ENCODE results near the gene ANO1.
"Not testable (repeated sequence)": the region's sequence is repeated elsewhere in the genome, so short reads cannot be mapped to it uniquely, and the experiment has no call there.

Gene ANO1

GRCh38 chr11:70212227-70212811 lies 134.2 kb downstream of the ANO1 start:
- Histone ChIP-seq H3K4me1 (ENCODE audit: control insufficient read depth, low read length) (no peaks in the 10 kb centered on the region), H4K20me1 (ENCODE audit: control insufficient read depth, insufficient read depth, low read depth, low read length) (peaks cover 1% of the 10 kb centered on the region; the same call in 1 of the 2 replicates), H3K79me2 (ENCODE audit: control insufficient read depth, low read length) (peaks cover 11% of the 10 kb centered on the region), H3K9me2 (replicated peaks; ENCODE audit: control insufficient read depth, low read length) (no peaks in the 10 kb centered on the region), H3F3A (ENCODE audit: control insufficient read depth, insufficient read depth) (no peaks in the 10 kb centered on the region), H3K27me3 (ENCODE audit: control insufficient read depth, low read length) (no peaks in the 10 kb centered on the region), H3K36me3 (ENCODE audit: control insufficient read depth, low read length) (peaks cover 21% of the 10 kb centered on the region), H3K9me3 (ENCODE audit: control insufficient read depth, insufficient read depth, low read length) (no peaks in the 10 kb centered on the region), H3K4me3 (ENCODE audit: low read length) (no peak overlapping the region), H3K4me2 (ENCODE audit: low read length) (no peak overlapping the region), H3K27ac (ENCODE audit: low read depth, low read length) (no peak overlapping the region)
- TF ChIP-seq EZH2phosphoT487 (IDR thresholded peaks at IDR 0.05; ENCODE audit: borderline replicate concordance, low read length) (no peak), CTCF (IDR thresholded peaks at IDR 0.05; ENCODE audit: low read depth, low read length, poor library complexity, severe bottlenecking) (no peak)

DNA sequence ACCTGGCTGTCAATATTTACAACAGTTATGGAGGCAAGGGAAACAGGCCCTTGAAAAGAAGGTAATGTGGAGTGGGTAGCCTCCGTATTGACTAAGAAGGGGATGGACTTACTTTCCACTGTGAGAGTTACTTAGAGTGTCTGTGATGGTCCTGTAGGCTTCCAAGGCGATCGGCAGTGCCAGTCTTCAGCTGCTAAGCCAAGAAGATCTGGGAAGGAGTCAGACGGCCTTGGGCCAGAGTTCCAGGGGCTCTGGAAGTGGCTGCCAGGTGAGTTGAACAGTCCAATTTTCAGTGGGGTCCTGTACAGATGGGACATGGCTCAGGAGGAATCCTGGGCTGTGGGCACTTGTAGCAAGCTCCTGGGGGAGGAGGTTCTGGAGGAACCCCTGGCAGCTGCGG lies 139.3 kb downstream of the ANO1 start:
- H3K9me3 ChIP-seq (ENCODE audit: control insufficient read depth, insufficient read depth, low read length); H3K4me1 ChIP-seq (ENCODE audit: control insufficient read depth, low read length); H4K20me1 ChIP-seq (ENCODE audit: control insufficient read depth, insufficient read depth, low read depth, low read length); H3K79me2 ChIP-seq (ENCODE audit: control insufficient read depth, low read length); H3K9me2 ChIP-seq (replicated peaks; ENCODE audit: control insufficient read depth, low read length); H3K4me2 ChIP-seq (ENCODE audit: low read length); H3K27me3 ChIP-seq (ENCODE audit: control insufficient read depth, low read length); H3K4me3 ChIP-seq (ENCODE audit: low read length); H3K36me3 ChIP-seq (ENCODE audit: control insufficient read depth, low read length); H3F3A ChIP-seq (ENCODE audit: control insufficient read depth, insufficient read depth); H3K27ac ChIP-seq (ENCODE audit: low read depth, low read length): not testable (repeated sequence)

GRCh38 chr11:70218076-70218475 lies 140.0 kb downstream of the ANO1 start:
- H3K27me3 ChIP-seq (ENCODE audit: control insufficient read depth, low read length); H3K36me3 ChIP-seq (ENCODE audit: control insufficient read depth, low read length); H3K9me2 ChIP-seq (replicated peaks; ENCODE audit: control insufficient read depth, low read length); H3K4me2 ChIP-seq (ENCODE audit: low read length); H3K79me2 ChIP-seq (ENCODE audit: control insufficient read depth, low read length); H3K27ac ChIP-seq (ENCODE audit: low read depth, low read length); H3F3A ChIP-seq (ENCODE audit: control insufficient read depth, insufficient read depth); H4K20me1 ChIP-seq (ENCODE audit: control insufficient read depth, insufficient read depth, low read depth, low read length); H3K4me1 ChIP-seq (ENCODE audit: control insufficient read depth, low read length); H3K4me3 ChIP-seq (ENCODE audit: low read length); H3K9me3 ChIP-seq (ENCODE audit: control insufficient read depth, insufficient read depth, low read length): not testable (repeated sequence)

GRCh38 chr11:70220136-70220535 lies 142.0 kb downstream of the ANO1 start:
- no peak overlapping the region for H3K4me2 ChIP-seq (ENCODE audit: low read length)
- H4K20me1 ChIP-seq (ENCODE audit: control insufficient read depth, insufficient read depth, low read depth, low read length): no peaks in the 10 kb centered on the region
- no peaks in the 10 kb centered on the region for H3K79me2 ChIP-seq (ENCODE audit: control insufficient read depth, low read length)
- no peak for TF ChIP-seq CTCF (IDR thresholded peaks at IDR 0.05; ENCODE audit: low read depth, low read length, poor library complexity, severe bottlenecking)
- no peak for TF ChIP-seq EZH2phosphoT487 (IDR thresholded peaks at IDR 0.05; ENCODE audit: borderline replicate concordance, low read length)
- no peaks in the 10 kb centered on the region for H3F3A ChIP-seq (ENCODE audit: control insufficient read depth, insufficient read depth)
- no peaks in the 10 kb centered on the region for H3K9me3 ChIP-seq (ENCODE audit: control insufficient read depth, insufficient read depth, low read length)
- H3K9me2 ChIP-seq (replicated peaks; ENCODE audit: control insufficient read depth, low read length): no peaks in the 10 kb centered on the region
- H3K4me1 ChIP-seq (ENCODE audit: control insufficient read depth, low read length): no peaks in the 10 kb centered on the region
- H3K36me3 ChIP-seq (ENCODE audit: control insufficient read depth, low read length): no peaks in the 10 kb centered on the region
- no peak overlapping the region for H3K4me3 ChIP-seq (ENCODE audit: low read length)
- H3K27me3 ChIP-seq (ENCODE audit: control insufficient read depth, low read length): peaks cover 8% of the 10 kb centered on the region
- no peak overlapping the region for H3K27ac ChIP-seq (ENCODE audit: low read depth, low read length)
